NCI-H510A (cell line): Measurements from ENCODE around the gene SLC35A4.

Experiments used
- DNase-seq: peaks from one replicate; lab custom pipeline; 2025; lab: John Stamatoyannopoulos, UW

The SLC35A4 gene

DNA sequence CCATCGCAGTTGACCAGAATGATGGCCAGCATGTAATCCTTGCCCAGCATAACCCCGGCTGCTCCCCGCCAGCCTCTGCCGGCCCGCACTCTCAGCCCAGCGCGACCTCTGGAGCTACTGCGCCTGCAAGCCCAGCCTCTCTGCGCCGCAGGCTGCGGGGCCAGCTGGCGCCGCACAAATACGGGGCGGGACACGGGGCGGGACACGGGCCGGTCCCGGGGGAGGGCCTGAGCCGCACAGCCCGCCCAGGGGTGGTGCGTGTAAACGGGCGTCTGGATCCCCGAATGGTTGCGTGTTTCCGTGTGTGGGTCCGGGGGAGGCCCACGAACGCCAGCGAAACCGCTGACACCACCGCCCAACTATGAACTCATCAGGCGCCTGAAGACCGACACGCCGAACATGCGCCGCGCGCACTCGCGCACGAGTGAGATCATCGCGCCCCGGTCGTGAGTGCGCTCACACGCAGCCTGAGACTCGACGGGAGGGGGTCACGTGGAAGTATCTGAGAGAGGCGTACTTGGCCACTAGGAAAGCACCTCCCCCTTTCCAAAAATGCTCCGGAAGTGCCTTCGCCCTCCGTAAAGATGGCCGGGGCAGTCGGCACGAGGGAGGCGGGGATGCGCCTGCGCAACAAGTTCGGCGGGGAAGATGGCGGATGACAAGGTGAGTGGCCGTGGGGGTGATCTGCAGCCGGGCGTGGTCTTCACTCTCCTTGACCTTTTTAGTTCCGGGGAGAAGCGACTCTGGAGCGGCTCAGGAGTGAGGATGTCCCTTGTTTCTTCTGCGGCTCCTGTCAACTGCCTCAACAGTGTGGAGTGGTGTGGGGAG lies at the start of gene SLC35A4, which contains the start of gene APBB3:
Gene SLC35A4, plus strand, starts transcription at position 633 of the 828 bp plus-strand sequence. CDS start 2,342 bp downstream, outside the sequence.
Gene APBB3, minus strand, starts transcription at position 403 of the 828 bp plus-strand sequence. Its CDS starts 353 bp downstream, at position 50.
- peak; percentile 74 for DNase-seq

- DNase-seq, result no peak
These were observed 40.6 kb upstream of the SLC35A4 start for GRCh38 chr5:140524003-140524402.

DNA sequence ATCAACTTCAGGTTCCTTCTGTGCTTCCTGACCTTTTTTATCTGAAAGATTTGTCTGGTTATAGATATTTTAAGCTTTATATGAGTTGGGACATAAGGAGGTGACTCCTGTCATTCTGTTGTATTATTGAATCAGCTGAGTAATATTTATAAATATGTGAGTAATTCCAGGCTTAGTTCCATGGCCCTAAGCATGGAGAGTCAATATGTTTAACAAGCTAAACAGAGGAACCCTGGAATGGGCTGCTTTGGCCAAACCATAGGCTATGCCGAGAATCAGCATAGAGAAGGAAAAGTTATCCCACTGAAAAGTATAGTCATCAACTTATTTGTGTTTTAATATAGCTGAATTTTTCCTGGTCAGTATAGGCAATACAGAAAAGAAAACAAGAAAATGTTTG lies 24.4 kb upstream of the SLC35A4 start:
- no peak for DNase-seq

- no peak for DNase-seq
These were observed 21.7 kb upstream of the SLC35A4 start for GRCh38 chr5:140542972-140543371.

GRCh38 chr5:140544986-140545385 lies 19.6 kb upstream of the SLC35A4 start:
- no peak for DNase-seq

- no peak for DNase-seq
These were observed 19.0 kb upstream of the SLC35A4 start for GRCh38 chr5:140545606-140546005.

DNA sequence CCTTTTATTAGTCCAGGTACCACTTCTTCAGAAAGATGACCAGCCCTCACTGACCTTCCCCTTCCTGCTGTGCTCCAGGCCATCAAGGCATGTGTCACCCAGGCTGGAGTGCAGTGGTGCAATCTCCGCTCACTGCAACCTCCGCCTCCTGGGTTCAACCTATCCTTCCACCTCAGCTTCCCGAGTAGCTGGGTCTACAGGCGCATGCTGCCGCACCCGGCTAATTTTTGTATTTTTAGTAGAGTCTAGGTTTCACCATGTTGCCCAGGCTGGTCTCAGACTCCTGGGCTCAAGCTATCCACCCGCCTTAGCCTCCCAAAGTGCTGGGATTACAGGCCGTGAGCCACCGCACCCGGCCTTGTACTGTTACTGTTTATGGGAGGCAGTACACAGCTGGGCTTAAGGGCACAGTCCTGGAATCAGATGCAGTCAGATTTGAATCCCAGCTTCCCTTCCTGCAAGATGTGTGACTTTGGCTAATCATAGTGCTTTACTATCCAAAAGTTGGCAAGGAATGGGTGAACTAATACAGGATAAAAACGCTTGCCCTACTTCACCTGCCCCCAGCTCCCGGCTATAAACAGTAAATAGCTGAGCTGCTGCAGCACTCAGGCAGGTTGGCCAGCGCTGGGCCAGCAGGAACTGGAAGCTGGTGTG lies 17.6 kb upstream of the SLC35A4 start:
- no peak for DNase-seq

GRCh38 chr5:140547508-140548299 lies 16.9 kb upstream of the SLC35A4 start, which contains the start of gene EIF4EBP3:
EIF4EBP3 (plus strand) TSS chr5:140547662; CDS start chr5:140547738, 76 bp downstream.
- DNase-seq, result peak; percentile 60

- no peak for DNase-seq
These were observed 16.3 kb upstream of the SLC35A4 start for GRCh38 chr5:140548300-140548688.

DNA sequence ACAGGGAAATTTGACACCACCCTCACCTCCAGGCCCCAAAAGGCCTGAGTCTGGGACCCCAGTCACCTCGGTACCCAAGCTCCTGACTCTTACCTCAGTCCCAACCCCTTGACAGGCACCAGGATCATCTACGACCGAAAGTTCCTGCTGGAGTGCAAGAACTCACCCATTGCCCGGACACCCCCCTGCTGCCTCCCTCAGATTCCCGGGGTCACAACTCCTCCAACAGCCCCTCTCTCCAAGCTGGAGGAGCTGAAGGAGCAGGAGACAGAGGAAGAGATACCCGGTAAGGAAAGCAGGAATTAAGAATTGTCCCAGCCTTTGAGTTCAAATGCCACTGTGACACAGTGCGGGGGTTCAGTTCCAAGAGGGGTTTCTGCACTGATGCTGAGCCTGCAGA lies 15.8 kb upstream of the SLC35A4 start:
- no peak for DNase-seq

DNA sequence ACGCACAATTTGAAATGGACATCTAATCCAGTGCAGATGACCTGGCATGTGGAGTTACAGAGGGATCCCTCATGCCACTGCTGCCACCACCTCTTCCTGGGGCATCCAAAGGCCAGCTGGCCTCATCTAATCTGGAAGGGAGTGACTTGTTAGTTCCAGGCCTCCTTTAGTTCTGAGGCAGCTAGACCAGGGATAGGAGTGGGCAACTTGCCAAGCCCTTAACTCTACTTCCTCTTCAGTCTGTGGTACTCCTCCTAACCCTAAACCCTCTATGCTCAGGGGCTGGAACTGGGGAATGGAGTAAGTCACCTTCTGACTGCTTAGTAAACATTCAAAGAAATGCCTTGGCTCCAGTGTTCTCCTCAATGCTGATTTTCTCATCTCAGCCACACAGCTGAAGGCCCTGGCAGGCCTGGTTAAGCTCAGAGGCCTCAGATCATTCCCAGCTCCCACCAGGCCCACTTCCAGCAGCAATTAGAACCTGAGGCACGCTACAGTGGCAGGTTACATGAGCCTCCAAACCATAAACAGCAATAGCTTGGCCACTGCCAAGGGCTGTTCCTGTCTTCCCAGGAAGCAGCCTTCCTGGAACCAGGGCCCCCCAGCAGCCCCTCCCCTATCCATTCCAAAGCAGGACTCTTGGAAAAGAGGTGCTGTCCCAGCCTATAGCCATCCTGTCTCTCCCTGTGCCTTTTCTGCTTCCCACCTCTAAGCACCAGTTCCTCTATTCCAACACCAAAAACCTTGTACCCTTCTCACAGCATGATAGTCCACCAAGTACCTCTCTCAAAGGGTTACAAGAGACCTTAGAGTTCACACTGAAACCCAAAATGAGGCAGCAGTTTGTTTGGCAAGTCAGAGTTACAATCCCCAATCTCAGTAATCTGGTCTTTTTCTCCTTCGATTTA lies 15.1 kb upstream of the SLC35A4 start:
- DNase-seq, result no peak

- no peak for DNase-seq
These were observed 14.2 kb upstream of the SLC35A4 start for GRCh38 chr5:140550147-140551079.

DNA sequence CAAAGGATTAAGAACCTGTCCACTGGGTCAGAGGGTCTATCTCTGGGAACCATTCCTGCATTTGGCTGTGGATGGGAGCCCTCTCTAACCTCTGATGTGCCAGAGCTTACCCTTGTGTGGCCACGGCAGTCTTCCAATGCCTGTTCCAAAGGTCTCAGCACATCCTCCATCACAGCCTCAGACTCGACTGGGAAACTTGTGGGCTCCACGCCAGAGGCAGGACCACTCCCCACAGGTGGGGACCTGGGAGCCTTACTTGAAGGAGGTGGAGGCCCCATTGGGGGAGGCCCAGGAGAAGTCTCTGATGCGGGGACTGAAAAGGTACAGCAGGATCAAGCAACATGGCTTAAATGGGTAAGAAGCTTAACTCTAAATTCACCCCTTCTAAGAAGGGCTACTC lies 12.8 kb upstream of the SLC35A4 start:
- no peak for DNase-seq

DNA sequence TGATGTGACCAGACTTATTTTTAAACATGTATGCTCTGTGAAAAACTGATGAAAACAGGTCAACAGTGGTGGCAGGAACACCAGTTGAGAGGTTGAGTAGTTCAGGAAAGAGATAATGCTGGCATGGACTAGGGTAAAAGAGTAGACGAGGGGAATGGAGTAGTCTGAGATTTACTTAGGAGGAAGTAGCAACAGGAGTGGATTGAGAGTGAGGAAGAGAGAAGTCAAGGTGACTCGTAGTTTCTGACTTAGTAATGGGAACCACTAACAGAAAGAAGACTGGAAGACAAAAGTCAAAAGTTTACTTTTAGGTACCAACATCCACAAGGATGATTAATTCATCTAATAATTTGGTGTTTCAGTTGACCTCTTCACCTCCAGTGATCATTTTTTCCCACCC lies 11.0 kb upstream of the SLC35A4 start:
- no peak for DNase-seq

DNA sequence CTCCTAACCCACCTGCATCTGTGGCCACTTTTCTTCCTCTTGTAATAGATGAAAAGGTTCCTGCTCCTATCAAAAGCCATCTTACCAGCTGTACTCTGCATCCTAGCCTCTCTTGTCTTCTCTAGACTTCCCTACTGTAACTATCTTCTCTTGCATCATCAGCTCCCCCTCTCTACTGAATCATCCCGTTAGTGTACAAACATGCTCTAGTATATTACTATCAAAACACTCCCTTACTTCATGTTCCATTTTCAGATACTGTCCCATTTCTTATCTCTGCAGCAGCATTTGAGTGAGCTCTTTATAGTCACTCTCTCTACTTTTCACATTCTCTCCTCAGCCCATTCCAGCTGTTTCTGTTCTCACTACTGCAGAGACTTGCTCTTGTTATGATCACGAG lies 10.2 kb upstream of the SLC35A4 start:
- DNase-seq, result no peak

DNA sequence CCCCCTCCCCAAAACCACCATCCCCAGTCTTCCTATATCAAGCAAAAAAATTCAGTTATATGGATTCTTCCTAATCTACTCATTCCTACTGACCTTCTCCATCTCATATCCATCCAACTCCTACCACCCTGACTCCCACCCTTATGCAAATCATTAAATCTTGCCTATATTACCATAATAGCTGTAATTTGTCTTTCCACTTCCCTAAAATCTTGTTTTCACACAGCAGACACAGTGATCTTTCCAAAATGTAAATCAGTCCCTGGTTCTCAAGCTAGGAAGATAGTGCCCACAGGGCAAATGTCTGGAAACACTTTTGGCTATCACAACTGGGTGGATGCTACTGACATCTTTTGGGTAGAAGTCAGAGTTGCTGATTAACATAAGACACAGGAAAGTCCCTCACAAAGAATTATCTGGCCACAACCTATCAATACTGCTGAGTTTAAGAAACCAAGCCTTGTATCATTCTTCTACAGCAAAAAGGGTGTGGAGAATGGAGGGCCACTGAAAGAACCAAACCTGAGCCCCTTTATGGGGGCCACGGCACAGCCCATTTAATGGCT lies 8.8 kb upstream of the SLC35A4 start:
- no peak for DNase-seq

DNA sequence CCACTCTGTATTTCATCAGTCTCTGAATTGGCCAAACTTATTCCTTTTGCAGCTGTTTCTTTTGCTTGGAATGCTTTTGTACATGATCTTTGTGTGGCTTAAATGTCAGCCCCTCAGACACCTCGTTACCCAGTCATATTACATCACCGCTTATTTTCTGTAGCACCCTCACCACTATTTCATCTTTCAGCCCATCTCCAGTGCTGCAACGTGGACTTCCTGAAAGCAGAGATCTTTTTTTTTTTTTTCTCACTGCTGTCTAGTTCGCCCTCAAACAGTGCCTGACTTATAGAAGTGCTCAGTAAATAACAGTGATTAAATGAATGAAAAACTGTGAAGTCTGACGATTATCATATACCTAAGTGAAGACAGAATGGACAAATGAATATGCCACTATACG lies 8.2 kb upstream of the SLC35A4 start:
- no peak for DNase-seq

- peak; percentile 77 for DNase-seq
These were observed 7.4 kb upstream of the SLC35A4 start, which contains the start of gene SRA1 for GRCh38 chr5:140557136-140557805. SRA1 (minus strand) TSS chr5:140557473; CDS start chr5:140557452, 21 bp downstream.

DNA sequence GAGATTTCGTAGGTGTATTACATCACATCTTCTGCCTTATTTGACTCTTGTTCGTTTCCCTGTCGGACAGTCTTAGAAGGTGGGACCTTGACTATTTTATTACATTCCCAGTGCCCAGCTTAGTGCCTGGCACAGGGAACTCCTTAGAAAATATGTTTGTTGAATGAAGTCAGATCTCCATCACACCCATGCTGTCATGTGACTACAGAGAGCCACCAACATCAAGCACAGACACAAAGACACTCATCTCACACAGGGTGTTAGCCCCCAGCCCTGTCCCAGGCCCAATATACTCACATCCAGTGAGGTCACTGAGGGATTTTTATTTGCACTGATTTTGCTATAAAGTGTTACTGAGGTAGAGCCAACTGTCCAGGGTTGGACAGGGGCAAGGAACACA lies 6.7 kb upstream of the SLC35A4 start:
- DNase-seq, result no peak
